ENCODE data around the gene DNM2.

GRCh38 chr19:10740798-10741197, 22.9 kb downstream of the DNM2 start:
- TF ChIP-seq TAF1 (IDR thresholded peaks at IDR 0.05; ENCODE audit: borderline replicate concordance, insufficient read depth, low read length) (no peak), REST (IDR thresholded peaks at IDR 0.05; ENCODE audit: insufficient read depth in 1 of 2, low read depth in 2 of 2, low read length in 2 of 2) (no peak), POLR2AphosphoS5 (IDR thresholded peaks at IDR 0.05; ENCODE audit: low read depth, low read length) (no peak), SIN3A (IDR thresholded peaks at IDR 0.05; ENCODE audit: borderline replicate concordance, insufficient read depth, low read length) (no peak)
